GM12878 (cell line): ENCODE data around the gene RETSAT. TPM values are rescaled to one million over a fixed set of nuclear protein-coding genes. Genes with fewer than 3 reads are reported as not detected.

Experiments
- ATAC-seq: fragments of 200-7000 bp; cut with Tn5 transposase; 3 replicates; pipeline ENCODE4 v1.9.1; 2020; ENCODE audit warnings: mild to moderate bottlenecking, moderate library complexity
- Bru-seq: library from RNA; stranded (reverse); fragments of 400-500 nt; gene quantifications from one replicate; lab custom pipeline; 2021; lab: Mats Ljungman, UMichigan
- BruChase-seq, 2 experiments: library from RNA; stranded (reverse); fragments of 400-500 nt; gene quantifications; one replicate each; lab custom pipeline; 2021; lab: Mats Ljungman, UMichigan
- BruUV-seq: library from RNA; stranded (reverse); fragments of 400-500 nt; replicated peaks from 2 replicates; lab custom pipeline; 2021; lab: Mats Ljungman, UMichigan
- CTCF ChIA-PET: fragments of 300-600 bp; sonication (Branson Sonifier 250); formaldehyde crosslinking; extraction: SDS; loops from one replicate; lab custom pipeline; 2021; ENCODE audit warnings: inconsistent platforms; lab: Yijun Ruan, JAX
- POLR2A ChIA-PET: fragments of 350-600 bp; formaldehyde crosslinking; extraction: SDS; loops from one replicate; lab custom pipeline; 2021; ENCODE audit warnings: inconsistent platforms; lab: Charles Lee
- RAD21 ChIA-PET: fragments of 300-600 bp; sonication (Branson Sonifier 250); formaldehyde crosslinking; loops from one replicate; lab custom pipeline; 2023; ENCODE audit warnings: antibody characterized with exemption; ENCODE audit not compliant: unreplicated experiment; lab: Charles Lee
- SMC1A ChIA-PET: fragments of 300-600 bp; sonication (Branson Sonifier 250); formaldehyde crosslinking; loops from one replicate; lab custom pipeline; 2023; ENCODE audit not compliant: unreplicated experiment, uncharacterized antibody; lab: Charles Lee
- DNase-seq: peaks from one replicate; pipeline ENCODE4 v3.0.0-alpha.2; 2011; ENCODE audit warnings: low read depth, low spot score
- FAIRE-seq: peaks from 3 replicates; lab custom pipeline; 2011; peaks lifted over from hg19 to GRCh38; lab: Jason Lieb, UNC
- H2AFZ ChIP-seq: 2 replicates; pipeline ENCODE4 v1.6.0; 2011; ENCODE audit warnings: low read depth, low read length, control low read depth; ENCODE audit not compliant: control insufficient read depth
- H3K27ac ChIP-seq: 2 replicates; pipeline ENCODE4 v1.5.1; 2011; ENCODE audit warnings: control low read depth; ENCODE audit not compliant: control insufficient read depth, insufficient read depth
- H3K27me3 ChIP-seq, 2 experiments: replicated peaks in 1 of 2; 2 replicates each; pipeline versions ENCODE4 v1.6.0 to v1.6.1; 2011; ENCODE audit warnings: low read length in 1 of 2; ENCODE audit not compliant: control insufficient read depth in 2 of 2, insufficient read depth in 2 of 2
- H3K36me3 ChIP-seq, 2 experiments: 2 replicates each; pipeline ENCODE4 v1.5.1; 2011; ENCODE audit warnings: low read length in 1 of 2; ENCODE audit not compliant: control insufficient read depth in 2 of 2, insufficient read depth in 2 of 2
- H3K4me1 ChIP-seq: 2 replicates; pipeline ENCODE4 v1.6.1; 2011; ENCODE audit warnings: mild to moderate bottlenecking, low read length, moderate library complexity, mixed read lengths; ENCODE audit not compliant: control insufficient read depth, insufficient read depth
- H3K4me2 ChIP-seq: 2 replicates; pipeline ENCODE4 v1.6.0; 2011; ENCODE audit warnings: control low read depth; ENCODE audit not compliant: control insufficient read depth, insufficient read depth
- H3K4me3 ChIP-seq: fragments of 200-600 bp; sonication (generic); 2 replicates; pipeline ENCODE4 v1.5.1; 2016
- H3K79me2 ChIP-seq: 2 replicates; pipeline ENCODE4 v1.6.0; 2011; ENCODE audit warnings: low read length; ENCODE audit not compliant: control insufficient read depth, insufficient read depth
- H3K9ac ChIP-seq: 2 replicates; pipeline ENCODE4 v1.8.0; 2011; ENCODE audit warnings: low read length, control low read depth, mixed read lengths; ENCODE audit not compliant: control insufficient read depth, insufficient read depth
- H3K9me3 ChIP-seq: replicated peaks from 3 replicates; pipeline ENCODE4 v1.5.1; 2011; ENCODE audit warnings: mild to moderate bottlenecking, low read length; ENCODE audit not compliant: control insufficient read depth, insufficient read depth
- H4K20me1 ChIP-seq: 2 replicates; pipeline ENCODE4 v1.6.0; 2011; ENCODE audit not compliant: control insufficient read depth, insufficient read depth
- ASH2L ChIP-seq: fragments of 300-600, 200-600 bp; sonication (generic); IDR thresholded peaks from 2 replicates; pipeline ENCODE4 v1.6.1; 2017; ENCODE audit warnings: low read depth, mild to moderate bottlenecking, borderline replicate concordance
- CBFB ChIP-seq: IDR thresholded peaks from 2 replicates; pipeline ENCODE4 v1.6.1; 2016; ENCODE audit warnings: antibody characterized with exemption, low read depth
- CBX5 ChIP-seq: sonication (generic); IDR thresholded peaks from 2 replicates; pipeline ENCODE4 v1.6.1; 2016; ENCODE audit warnings: low read depth, moderate library complexity, mild to moderate bottlenecking, inconsistent platforms
- DPF2 ChIP-seq: fragments of 450-650 bp; IDR thresholded peaks from 2 replicates; pipeline ENCODE4 v1.6.1; 2017; ENCODE audit warnings: mild to moderate bottlenecking
- FOXM1 ChIP-seq: IDR thresholded peaks from 2 replicates; pipeline ENCODE4 v1.6.1; 2012; ENCODE audit warnings: low read depth, mild to moderate bottlenecking, inconsistent platforms, low read length, moderate library complexity
- HDGF ChIP-seq: fragments of 450-650 bp; IDR thresholded peaks from 2 replicates; pipeline ENCODE4 v1.6.1; 2016; ENCODE audit warnings: antibody characterized with exemption
- IKZF2 ChIP-seq, 2 experiments: fragments of 450-650 bp; IDR thresholded peaks; 2 replicates each; pipeline ENCODE4 v1.6.1; 2017; ENCODE audit warnings: mild to moderate bottlenecking in 2 of 2, moderate library complexity in 2 of 2
- MXI1 ChIP-seq: fragments of 150-350 bp; IDR thresholded peaks from 2 replicates; pipeline ENCODE4 v1.6.1; 2011; ENCODE audit warnings: low read depth, mild to moderate bottlenecking, inconsistent platforms, low read length, improper control_type of control experiment
- NRF1 ChIP-seq: conservative IDR thresholded peaks from 2 replicates; pipeline ENCODE4 v1.6.1; 2011; ENCODE audit warnings: mild to moderate bottlenecking, low read depth, low read length, improper control_type of control experiment
- PKNOX1 ChIP-seq: fragments of 450-650 bp; IDR thresholded peaks from 2 replicates; pipeline ENCODE4 v1.6.1; 2016; ENCODE audit warnings: mild to moderate bottlenecking
- POLR2A ChIP-seq: IDR thresholded peaks from 2 replicates; pipeline ENCODE4 v1.6.1; 2011; ENCODE audit warnings: low read depth, mild to moderate bottlenecking, low read length
- SIN3A ChIP-seq: IDR thresholded peaks from 2 replicates; pipeline ENCODE4 v1.6.1; 2012; ENCODE audit warnings: low read depth, low read length, improper control_type of control experiment
- SREBF1 ChIP-seq: IDR thresholded peaks from 2 replicates; pipeline ENCODE4 v1.6.1; 2012; ENCODE audit warnings: mild to moderate bottlenecking, low read length
- SREBF2 ChIP-seq: IDR thresholded peaks from 2 replicates; pipeline ENCODE4 v1.6.1; 2012; ENCODE audit warnings: mild to moderate bottlenecking, low read length
- TCF3 ChIP-seq: IDR thresholded peaks from 2 replicates; pipeline ENCODE4 v1.6.1; 2012; ENCODE audit warnings: low read depth, mild to moderate bottlenecking, low read length, borderline replicate concordance; ENCODE audit not compliant: insufficient read depth
- ZNF207 ChIP-seq: fragments of 450-650 bp; IDR thresholded peaks from 2 replicates; pipeline ENCODE4 v1.6.1; 2014; ENCODE audit warnings: antibody characterized with exemption, mild to moderate bottlenecking, borderline replicate concordance
- ZNF274 ChIP-seq: IDR thresholded peaks from one replicate; pipeline ENCODE4 v1.8.0; 2011; ENCODE audit not compliant: insufficient read length, insufficient read depth
- WGBS: methylation state at CpG from one replicate; pipeline ENCODE4 v1.1.6; 2016; ENCODE audit warnings: low lambda C conversion rate; ENCODE audit not compliant: insufficient replicate concordance, insufficient coverage; ENCODE audit errors: missing lambda C conversion rate; 5-methylcytosine and 5-hydroxymethylcytosine counted together
- in situ Hi-C: fragments of 300-500 bp; cut with MboI; formaldehyde crosslinking; loops from 9 replicates; pipeline ENCODE4 v1.14.3; 2018; ENCODE audit warnings: mixed read lengths
- intact Hi-C: fragments of 100-400 bp; cut with micrococcal nuclease; formaldehyde crosslinking; loops from one replicate; pipeline ENCODE4 v1.14.2; 2022; ENCODE audit not compliant: unreplicated experiment
- long read RNA-seq, 2 experiments: library from polyadenylated mRNA; unstranded; transcript quantifications; one replicate each; pipeline ENCODE4 v2.0.0, GENCODE V29; 2019 to 2020
- polyA minus RNA-seq, 3 experiments: library from RNA; depleted of rRNA, polyadenylated mRNA; stranded (reverse); fragments of >200 nt; gene quantifications; 2 replicates each; pipeline ENCODE4 v1.2.3, GENCODE V29; 2011
- polyA plus RNA-seq, 11 experiments: library from polyadenylated mRNA; depleted of rRNA in 4 of 11; unstranded in 6 of 11; stranded (reverse) in 5 of 11; fragments of >200 nt; fragmentation: Nextera tagmentation in 4 of 11; fragmentation: Illumina TruSeq in 1 of 11; extraction: Ambion mirVana in 4 of 11; extraction: Trizol in 1 of 11; gene quantifications; 1 replicate in 1 of 11; 2 replicates in 10 of 11; pipeline versions ENCODE4 v1.2.1 to v1.2.3, GENCODE V29; 2011 to 2016; ENCODE audit warnings: inconsistent platforms in 2 of 11, missing spikeins in 2 of 11, low read depth in 1 of 11
- total RNA-seq, 4 experiments: library from RNA; depleted of rRNA in 3 of 4; stranded (reverse); fragments of >200 nt in 3 of 4; fragmentation: Illumina TruSeq in 1 of 4; extraction: Trizol in 1 of 4; gene quantifications; 2 replicates each; pipeline versions ENCODE4 v1.2.1 to v1.2.3, GENCODE V29; 2013 to 2021
- TF ChIP-seq, protein P1 (sequence below): fragments of 450-650 bp; IDR thresholded peaks from 2 replicates; pipeline ENCODE4 v1.6.1; 2014; ENCODE audit warnings: mild to moderate bottlenecking

RETSAT gene
- 40.3 and 42.7 TPM in 2 replicates for total RNA-seq (2013; cell fraction: nucleolus; rRNA removed)
- total RNA-seq (2014; rRNA removed), result 26.5 and 27.6 TPM in 2 replicates
- 22.5 and 22.8 TPM in 2 replicates for total RNA-seq (2014; rRNA removed; fragmentation: Illumina TruSeq; extraction: Trizol)
- 23.6 and 26.2 TPM in 2 replicates for total RNA-seq (2021)
- polyA plus RNA-seq (2011; ENCODE audit: low read depth), result 11.1 TPM
- 19.2 and 25.1 TPM in 2 replicates for polyA plus RNA-seq (2011; rRNA removed)
- 27.2 and 28.2 TPM in 2 replicates for polyA plus RNA-seq (2011; cell fraction: cytosol; rRNA removed)
- polyA plus RNA-seq (2011; cell fraction: nucleus; rRNA removed), result 44.6 and 50.4 TPM in 2 replicates
- polyA plus RNA-seq (2012), result 14.9 and 16.3 TPM in 2 replicates
- polyA plus RNA-seq (2014; fragmentation: Illumina TruSeq; extraction: Trizol), result 20.4 and 28.8 TPM in 2 replicates
- 1 to 10 TPM; 3.3 to 4.4 TPM for polyA plus RNA-seq (2014; fragmentation: Nextera tagmentation; extraction: Ambion mirVana)
- polyA plus RNA-seq (2014; rRNA removed), result 21.3 and 21.6 TPM in 2 replicates
- polyA plus RNA-seq (2016; fragmentation: Nextera tagmentation; extraction: Ambion mirVana), result 10 to 100 TPM; 12.8 to 15.2 TPM
- 27.0 and 35.1 TPM in 2 replicates for polyA minus RNA-seq (2011; rRNA and poly(A)+ RNA removed)
- 15.8 and 18.2 TPM in 2 replicates for polyA minus RNA-seq (2011; cell fraction: cytosol; rRNA and poly(A)+ RNA removed)
- 15.7 and 18.8 TPM in 2 replicates for polyA minus RNA-seq (2011; cell fraction: nucleus; rRNA and poly(A)+ RNA removed)
- Bru-seq, nascent RNA, result percentile 65 among the genes with signal in this experiment
- percentile 70 among the genes with signal in this experiment for BruChase-seq, experiment 1, labeled RNA remaining after a 6-hour chase
- percentile 69 among the genes with signal in this experiment for BruChase-seq, experiment 2, labeled RNA remaining after a 2-hour chase
- long read RNA-seq, experiment 1, partial matches to known transcripts, result 2 of 6 reads
- long read RNA-seq, experiment 1, other reads (novel, unspliced or antisense), result 0 of 6 reads
- long read RNA-seq, experiment 2, transcript RETSAT-201 (11 exons, 3,100 nt), result major isoform, 5 of 5 reads
- long read RNA-seq, experiment 2, partial matches to known transcripts, result 0 of 5 reads
- long read RNA-seq, experiment 2, other reads (novel, unspliced or antisense), result 0 of 5 reads

DNA sequence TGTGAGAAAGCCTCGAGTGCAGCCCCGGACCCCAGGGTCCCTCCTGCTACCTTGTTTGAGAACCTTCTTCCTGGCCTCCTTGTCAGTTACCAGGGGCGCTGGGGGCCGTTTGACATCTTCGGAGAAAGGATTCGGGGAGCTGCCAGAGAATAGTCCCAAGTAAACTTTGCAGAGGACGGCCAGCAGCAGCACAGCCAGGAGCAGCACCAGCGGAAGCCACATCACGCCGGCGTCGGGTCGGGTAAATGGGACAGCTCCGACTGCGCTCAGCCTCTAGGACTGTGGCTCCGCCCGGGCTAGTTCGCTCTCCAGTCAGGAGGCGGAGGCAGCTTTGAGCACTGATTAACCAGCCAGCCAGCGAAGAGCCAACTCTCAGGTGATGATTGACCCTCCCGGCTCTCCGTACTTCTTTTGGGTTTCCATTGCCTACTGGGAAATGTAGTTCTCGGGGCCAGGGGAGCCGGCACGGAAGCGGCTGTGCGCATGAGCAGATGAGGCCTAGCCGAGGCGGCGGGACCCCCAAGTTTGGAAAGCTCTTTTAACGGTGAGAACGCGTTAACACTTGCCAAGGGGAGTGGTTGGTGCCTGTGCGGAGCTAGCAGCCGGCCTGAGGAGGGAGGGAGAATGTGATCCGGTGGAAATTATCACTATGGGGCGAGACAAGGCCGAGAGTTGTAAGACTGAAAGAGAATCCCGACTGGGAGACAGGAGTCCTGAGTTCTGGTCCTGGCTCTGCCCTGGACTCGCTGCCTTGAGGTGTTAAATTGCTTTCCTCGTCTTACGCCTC lies at the start of gene RETSAT, which contains the start of gene ELMOD3:
Gene RETSAT, minus strand, starts transcription at position 243 of the 787 bp plus-strand sequence. Its CDS starts 21 bp downstream, at position 222.
Gene ELMOD3, plus strand, starts transcription at position 484 of the 787 bp plus-strand sequence. CDS start 2,430 bp downstream, outside the sequence.
- no TSS peak for BruUV-seq
- DNase-seq (peak; percentile 97), FAIRE-seq (peak; percentile 97), ATAC-seq (peak; percentile 98)
- Histone ChIP-seq H3K27ac (peak within 1 kb of the TSS; percentile 74), H3K27me3 (no peaks in the 10 kb centered on the region), H3K36me3 (peaks cover 1 to 5% of the 10 kb centered on the region in 2 experiments; a peak in 3 of 4 replicates), H4K20me1 (no peaks in the 10 kb centered on the region), H3K9ac (peak within 1 kb of the TSS; percentile 94), H3K79me2 (peaks cover 25% of the 10 kb centered on the region), H3K4me2 (peak within 1 kb of the TSS; percentile 89), H3K4me1 (peaks cover 4% of the 10 kb centered on the region), H3K4me3 (peak within 1 kb of the TSS; percentile 87), H2AFZ (peak within 1 kb of the TSS; percentile 94), H3K9me3 (no peaks in the 10 kb centered on the region)
- intact Hi-C loops (loop anchor here (1.0 to 2.0 kb wide), 2 partner anchors 26 to 184 kb away; partner anchors contain the start of gene MAT2A), in situ Hi-C loops (no loop called here)
- under 1% methylated on average over 42 of the region's 42 CpGs for WGBS
- ChIA-PET SMC1A (interaction anchor here (0.9 to 1.6 kb wide), 8 partner anchors 11 to 197 kb away, joined by 3 to 8 read pairs (median 4); partner anchors contain the start of gene TGOLN2), RAD21 (interaction anchor here (0.6 to 1.8 kb wide), 10 partner anchors 23 to 414 kb away, joined by 3 to 9 read pairs (median 3); partner anchors contain the start of genes SH2D6 and TGOLN2), POLR2A (interaction anchor here (0.6 to 3.0 kb wide), 16 partner anchors 9 to 241 kb away, joined by 3 to 20 read pairs (median 4); partner anchors contain the start of genes MAT2A, RNF181, SH2D6 and TGOLN2), CTCF (interaction anchor here (0.7 to 1.7 kb wide), 10 partner anchors 12 to 428 kb away, joined by 3 to 8 read pairs (median 4); partner anchors contain the start of gene TGOLN2)
- TF ChIP-seq DPF2, result no peak
- 0 out of 2 replicates have a peak, but pooled peaks have one; percentile 6 for TF ChIP-seq CBX5
- TF ChIP-seq TCF3, result peak; percentile 69; the same call in 1 of the 2 replicates
- TF ChIP-seq MXI1, result peak; percentile 68
- no peak for TF ChIP-seq FOXM1
- TF ChIP-seq SIN3A, result peak; percentile 82; the same call in 1 of the 2 replicates
- TF ChIP-seq ASH2L, result no peak
- peak; percentile 74; the same call in 1 of the 2 replicates for TF ChIP-seq CBFB
- TF ChIP-seq IKZF2 (IDR thresholded peaks at IDR 0.05), result no peak
- 0 out of 2 replicates have a peak, but pooled peaks have one; percentile 46 for TF ChIP-seq HDGF
- peak; percentile 60; the same call in 1 of the 2 replicates for TF ChIP-seq SREBF2
- peak; percentile 63 for TF ChIP-seq PKNOX1
- TF ChIP-seq ZNF274, result no peak
- peak; percentile 44; the same call in 1 of the 2 replicates for TF ChIP-seq ZNF207
- peak; percentile 99 for TF ChIP-seq POLR2A
- TF ChIP-seq, protein P1, sequence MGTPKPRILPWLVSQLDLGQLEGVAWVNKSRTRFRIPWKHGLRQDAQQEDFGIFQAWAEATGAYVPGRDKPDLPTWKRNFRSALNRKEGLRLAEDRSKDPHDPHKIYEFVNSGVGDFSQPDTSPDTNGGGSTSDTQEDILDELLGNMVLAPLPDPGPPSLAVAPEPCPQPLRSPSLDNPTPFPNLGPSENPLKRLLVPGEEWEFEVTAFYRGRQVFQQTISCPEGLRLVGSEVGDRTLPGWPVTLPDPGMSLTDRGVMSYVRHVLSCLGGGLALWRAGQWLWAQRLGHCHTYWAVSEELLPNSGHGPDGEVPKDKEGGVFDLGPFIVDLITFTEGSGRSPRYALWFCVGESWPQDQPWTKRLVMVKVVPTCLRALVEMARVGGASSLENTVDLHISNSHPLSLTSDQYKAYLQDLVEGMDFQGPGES, result peak; percentile 1; the same call in 1 of the 2 replicates
- TF ChIP-seq NRF1, result peak; percentile 66
- peak; percentile 86 for TF ChIP-seq SREBF1
